ENCODE data around the gene PLEKHF1. TPM values are rescaled to one million over a fixed set of nuclear protein-coding genes. Genes with fewer than 3 reads are reported as not detected.
"Not testable (repeated sequence)": the region's sequence is repeated elsewhere in the genome, so short reads cannot be mapped to it uniquely, and the experiment has no call there.

PLEKHF1 gene
- total RNA-seq, 2 experiments from 2014 or later, result 53.1 to 53.9 TPM

GRCh38 chr19:29625186-29625651, 40.0 kb upstream of the PLEKHF1 start:
- DNase-seq, result no peak
- H3K9me3 Mint-ChIP-seq, result no peaks in the 10 kb centered on the region
- H3K4me1 Mint-ChIP-seq, result peaks cover 65% of the 10 kb centered on the region
- H3K4me3 Mint-ChIP-seq, result peak overlapping the region; percentile 86
- ChIA-PET CTCF (interaction anchor here (0.8 to 9.7 kb wide), 9 partner anchors 10 to 91 kb away, joined by 4 to 95 read pairs (median 8); partner anchors contain the start of genes PLEKHF1 and POP4), POLR2A (interaction anchor here (1.4 to 11.4 kb wide), 9 partner anchors 9 to 89 kb away, joined by 5 to 131 read pairs (median 14); partner anchors contain the start of genes C19orf12, PLEKHF1 and POP4)
- peak overlapping the region; percentile 97 for H3K27ac Mint-ChIP-seq
- no peaks in the 10 kb centered on the region for H3K27me3 Mint-ChIP-seq
- H3K36me3 Mint-ChIP-seq (ENCODE audit: low read depth), result no peaks in the 10 kb centered on the region

GRCh38 chr19:29626386-29626785, 38.9 kb upstream of the PLEKHF1 start:
- DNase-seq, result no peak
- no peak overlapping the region for H3K27ac Mint-ChIP-seq
- H3K27me3 Mint-ChIP-seq, result no peaks in the 10 kb centered on the region
- peaks cover 53% of the 10 kb centered on the region for H3K4me1 Mint-ChIP-seq
- ChIA-PET CTCF (interaction anchor here (2.4 to 9.7 kb wide), 4 partner anchors 16 to 90 kb away, joined by 8 to 95 read pairs (median 58); partner anchors contain the start of gene PLEKHF1), POLR2A (interaction anchor here (1.1 to 11.4 kb wide), 4 partner anchors 16 to 42 kb away, joined by 5 to 131 read pairs (median 65); partner anchors contain the start of genes PLEKHF1 and POP4)
- H3K4me3 Mint-ChIP-seq, result no peak overlapping the region
- H3K9me3 Mint-ChIP-seq, result no peaks in the 10 kb centered on the region
- no peaks in the 10 kb centered on the region for H3K36me3 Mint-ChIP-seq (ENCODE audit: low read depth)

GRCh38 chr19:29626832-29627231, 38.4 kb upstream of the PLEKHF1 start:
- CTCF ChIA-PET, result interaction anchor here (1.0 to 9.7 kb wide), 5 partner anchors 16 to 90 kb away, joined by 3 to 95 read pairs (median 8); partner anchors contain the start of gene PLEKHF1
- peaks cover 49% of the 10 kb centered on the region for H3K4me1 Mint-ChIP-seq
- H3K27ac Mint-ChIP-seq; DNase-seq; H3K36me3 Mint-ChIP-seq (ENCODE audit: low read depth); H3K4me3 Mint-ChIP-seq; H3K9me3 Mint-ChIP-seq; H3K27me3 Mint-ChIP-seq: not testable (repeated sequence)
- POLR2A ChIA-PET, result interaction anchor here (1.1 to 11.4 kb wide), 3 partner anchors 20 to 46 kb away, joined by 6 to 131 read pairs (median 6); partner anchors contain the start of gene POP4

GRCh38 chr19:29628661-29629385, 36.4 kb upstream of the PLEKHF1 start:
- DNase-seq, result no peak
- ChIA-PET CTCF (no interaction called here), POLR2A (no interaction called here)

GRCh38 chr19:29629836-29630534, 35.3 kb upstream of the PLEKHF1 start:
- no peak for DNase-seq
- CTCF ChIA-PET, result no interaction called here
- Mint-ChIP-seq H3K4me3 (no peak overlapping the region), H3K27me3 (peaks cover 3% of the 10 kb centered on the region), H3K4me1 (peaks cover 18% of the 10 kb centered on the region), H3K36me3 (ENCODE audit: low read depth) (no peaks in the 10 kb centered on the region), H3K27ac (no peak overlapping the region), H3K9me3 (no peaks in the 10 kb centered on the region)
- POLR2A ChIA-PET, result interaction anchor here (0.6 kb wide), 1 partner anchor 384 kb away, joined by 3 read pairs; no protein-coding TSS in a partner anchor

More at GRCh38 chr19:29628661-29629385, 36.4 kb upstream of the PLEKHF1 start:
- H3K9me3 Mint-ChIP-seq, result no peaks in the 10 kb centered on the region
- H3K27me3 Mint-ChIP-seq, result peaks cover 3% of the 10 kb centered on the region
- H3K4me3 Mint-ChIP-seq, result no peak overlapping the region
- H3K27ac Mint-ChIP-seq, result no peak overlapping the region
- H3K4me1 Mint-ChIP-seq, result peaks cover 29% of the 10 kb centered on the region
- no peaks in the 10 kb centered on the region for H3K36me3 Mint-ChIP-seq (ENCODE audit: low read depth)

- POLR2A ChIA-PET, result no interaction called here
- Mint-ChIP-seq H3K4me1 (peaks cover 12% of the 10 kb centered on the region), H3K36me3 (ENCODE audit: low read depth) (no peaks in the 10 kb centered on the region), H3K9me3 (no peaks in the 10 kb centered on the region), H3K27me3 (peaks cover 3% of the 10 kb centered on the region), H3K4me3 (no peak overlapping the region), H3K27ac (no peak overlapping the region)
- CTCF ChIA-PET, result interaction anchor here (1.4 kb wide), 1 partner anchor 20 kb away, joined by 4 read pairs; no protein-coding TSS in a partner anchor
- no peak for DNase-seq
Measured at GRCh38 chr19:29630655-29631054, 34.6 kb upstream of the PLEKHF1 start.

GRCh38 chr19:29631450-29631849, 33.8 kb upstream of the PLEKHF1 start:
- no peak overlapping the region for H3K4me3 Mint-ChIP-seq
- H3K4me1 Mint-ChIP-seq, result peaks cover 10% of the 10 kb centered on the region
- H3K27me3 Mint-ChIP-seq, result peaks cover 3% of the 10 kb centered on the region
- no peaks in the 10 kb centered on the region for H3K9me3 Mint-ChIP-seq
- no peak overlapping the region for H3K27ac Mint-ChIP-seq
- DNase-seq, result no peak
- ChIA-PET CTCF (interaction anchor here (0.8 to 1.4 kb wide), 2 partner anchors 10 to 21 kb away, joined by 3 to 4 read pairs; no protein-coding TSS in a partner anchor), POLR2A (no interaction called here)
- H3K36me3 Mint-ChIP-seq (ENCODE audit: low read depth), result no peaks in the 10 kb centered on the region

GRCh38 chr19:29634002-29634401, 31.3 kb upstream of the PLEKHF1 start:
- DNase-seq, result no peak
- no peaks in the 10 kb centered on the region for H3K9me3 Mint-ChIP-seq
- H3K4me1 Mint-ChIP-seq, result no peaks in the 10 kb centered on the region
- H3K27me3 Mint-ChIP-seq, result peaks cover 3% of the 10 kb centered on the region
- H3K27ac Mint-ChIP-seq, result no peak overlapping the region
- POLR2A ChIA-PET, result interaction anchor here (0.9 to 2.4 kb wide), 4 partner anchors 10 to 81 kb away, joined by 3 to 14 read pairs (median 3); partner anchors contain the start of gene C19orf12
- no peaks in the 10 kb centered on the region for H3K36me3 Mint-ChIP-seq (ENCODE audit: low read depth)
- H3K4me3 Mint-ChIP-seq, result no peak overlapping the region
- CTCF ChIA-PET, result interaction anchor here (0.9 to 2.0 kb wide), 3 partner anchors 9 to 56 kb away, joined by 3 to 6 read pairs (median 6); partner anchors contain the start of gene PLEKHF1

GRCh38 chr19:29634423-29635130, 30.7 kb upstream of the PLEKHF1 start:
- Mint-ChIP-seq H3K27ac (no peak overlapping the region), H3K4me1 (no peaks in the 10 kb centered on the region), H3K36me3 (ENCODE audit: low read depth) (no peaks in the 10 kb centered on the region), H3K9me3 (no peaks in the 10 kb centered on the region), H3K4me3 (no peak overlapping the region), H3K27me3 (peaks cover 3% of the 10 kb centered on the region)
- ChIA-PET POLR2A (interaction anchor here (0.9 to 2.4 kb wide), 4 partner anchors 10 to 80 kb away, joined by 3 to 14 read pairs (median 3); partner anchors contain the start of gene C19orf12), CTCF (interaction anchor here (0.9 to 2.0 kb wide), 3 partner anchors 10 to 56 kb away, joined by 3 to 6 read pairs (median 6); partner anchors contain the start of gene PLEKHF1)
- no peak for DNase-seq

- ChIA-PET POLR2A (no interaction called here), CTCF (no interaction called here)
- H3K4me3 Mint-ChIP-seq, result no peak overlapping the region
- H3K4me1 Mint-ChIP-seq, result no peaks in the 10 kb centered on the region
- H3K9me3 Mint-ChIP-seq, result no peaks in the 10 kb centered on the region
- no peak for DNase-seq
- peaks cover 4% of the 10 kb centered on the region for H3K27me3 Mint-ChIP-seq
- no peaks in the 10 kb centered on the region for H3K36me3 Mint-ChIP-seq (ENCODE audit: low read depth)
- H3K27ac Mint-ChIP-seq, result no peak overlapping the region
Measured at GRCh38 chr19:29635963-29636362, 29.3 kb upstream of the PLEKHF1 start.

GRCh38 chr19:29636553-29637360, 28.5 kb upstream of the PLEKHF1 start:
- Mint-ChIP-seq H3K27ac (no peak overlapping the region), H3K27me3 (peaks cover 7% of the 10 kb centered on the region), H3K9me3 (no peaks in the 10 kb centered on the region), H3K4me1 (no peaks in the 10 kb centered on the region), H3K36me3 (ENCODE audit: low read depth) (no peaks in the 10 kb centered on the region), H3K4me3 (no peak overlapping the region)
- ChIA-PET CTCF (interaction anchor here (1.3 kb wide), 1 partner anchor 27 kb away, joined by 4 read pairs; no protein-coding TSS in a partner anchor), POLR2A (no interaction called here)
- DNase-seq, result no peak

Data from activated CD4-positive, alpha-beta memory T cell treated with anti-CD3 and anti-CD28 coated beads, Interleukin-2, amount 10 ng/mL, durations not matched to agents 7 days and 5 days (primary cell).